Lung (tissue), 12 donors: ENCODE results near the gene SOX9. TPM values are rescaled to one million over a fixed set of nuclear protein-coding genes. Genes with fewer than 3 reads are reported as not detected.
A peak's percentile ranks its signal among the peaks of the same experiment; 100 is the strongest.

Experiments
- ATAC-seq: fragments of 200-7000 bp; cut with Tn5 transposase; one replicate; pipeline ENCODE4 v1.9.1; 2020; ENCODE audit warnings: moderate number of reproducible peaks; ENCODE audit not compliant: insufficient read depth, low FRiP score
- DNase-seq, 3 donors: peaks; one replicate each; pipeline ENCODE4 v3.0.0-alpha.2; 2013 to 2017
- H3K27ac ChIP-seq, 2 donors: one replicate each; pipeline ENCODE4 v1.5.1; 2013; ENCODE audit warnings: mild to moderate bottlenecking in 2 of 2, moderate library complexity in 2 of 2, control low read depth in 1 of 2, inconsistent platforms in 1 of 2, low read depth in 1 of 2, low read length in 1 of 2
- H3K27me3 ChIP-seq, 3 donors: one replicate each; pipeline ENCODE4 v1.5.1; 2013; ENCODE audit warnings: low read length in 2 of 3; ENCODE audit not compliant: control insufficient read depth in 3 of 3, insufficient read depth in 3 of 3
- H3K36me3 ChIP-seq, 4 donors: one replicate each; pipeline ENCODE4 v1.5.1; 2013; ENCODE audit warnings: low read length in 4 of 4, mild to moderate bottlenecking in 1 of 4, moderate library complexity in 1 of 4; ENCODE audit not compliant: control insufficient read depth in 4 of 4, insufficient read depth in 4 of 4
- H3K4me1 ChIP-seq, 5 donors: one replicate each; pipeline ENCODE4 v1.5.1; 2013; ENCODE audit warnings: low read length in 5 of 5, mild to moderate bottlenecking in 2 of 5, moderate library complexity in 1 of 5; ENCODE audit not compliant: control insufficient read depth in 5 of 5, insufficient read depth in 5 of 5
- H3K4me3 ChIP-seq: one replicate; pipeline ENCODE4 v1.5.1; 2013; ENCODE audit warnings: mild to moderate bottlenecking, control low read depth, moderate library complexity
- H3K9ac ChIP-seq, 2 donors: one replicate each; pipeline ENCODE4 v1.5.1; 2013; ENCODE audit warnings: low read length in 2 of 2, control low read depth in 1 of 2; ENCODE audit not compliant: insufficient read depth in 1 of 2
- H3K9me3 ChIP-seq, 4 donors: one replicate each; pipeline ENCODE4 v1.5.1; 2013; ENCODE audit warnings: low read length in 3 of 4, mild to moderate bottlenecking in 1 of 4, moderate library complexity in 1 of 4; ENCODE audit not compliant: control insufficient read depth in 4 of 4, insufficient read depth in 3 of 4
- CTCF ChIP-seq: IDR thresholded peaks from 2 replicates; pipeline ENCODE4 v1.5.1; 2012; ENCODE audit warnings: mild to moderate bottlenecking; ENCODE audit errors: control extremely low read depth, extremely low read depth
- WGBS, 2 donors: extraction: QIAGEN DNeasy Blood & Tissue Kit; methylation state at CpG; one replicate each; pipeline ENCODE4 v1.1.7; 2013; 5-methylcytosine and 5-hydroxymethylcytosine counted together
- polyA plus RNA-seq, 2 donors: library from polyadenylated mRNA; stranded (reverse); fragments of 200-250 nt; gene quantifications; one replicate each; pipeline ENCODE4 v1.2.1, GENCODE V29; 2013
- total RNA-seq, 2 donors: library from RNA; depleted of rRNA in 1 of 2; stranded (reverse); fragments of >200 nt in 1 of 2; gene quantifications; one replicate each; pipeline ENCODE4 v1.2.1, GENCODE V29; 2014 to 2021
- donor health status: control.
- donor health status: control.
- donor health status: Bipolar disorder and iron deficiency.
- donor health status: healthy.
- donor health status: DM: yes; HTN: yes; CAD: no.

SOX9 gene
- total and polyA plus RNA-seq, 4 donors, result 2.3 to 19.2 (median 3.8) TPM

GRCh38 chr17:72135546-72136325, 14.9 kb downstream of the SOX9 start:
- ATAC-seq, result no peak
- WGBS, 2 donors, result 86 to 92% methylated on average over 5 of the region's 5 CpGs

GRCh38 chr17:72136692-72137091, 15.9 kb downstream of the SOX9 start:
- Histone ChIP-seq H3K4me1 (peaks cover 0 to 9% (median 0%) of the 10 kb centered on the region in 5 donors), H3K27me3 (no peaks in the 10 kb centered on the region), H3K4me3 (no peak overlapping the region), H3K9me3 (no peaks in the 10 kb centered on the region), H3K27ac (no peak overlapping the region), H3K36me3 (no peaks in the 10 kb centered on the region), H3K9ac (no peak overlapping the region)
- no peak for TF ChIP-seq CTCF
- DNase-seq (no peak), ATAC-seq (no peak)
- 79 to 85% methylated on average over 5 of the region's 5 CpGs for WGBS, 2 donors

More at GRCh38 chr17:72135546-72136325, 14.9 kb downstream of the SOX9 start:
- Histone ChIP-seq H3K9ac (no peak overlapping the region), H3K4me1 (peaks cover 0 to 9% (median 0%) of the 10 kb centered on the region in 5 donors), H3K27ac (no peak overlapping the region), H3K9me3 (no peaks in the 10 kb centered on the region), H3K4me3 (no peak overlapping the region), H3K27me3 (no peaks in the 10 kb centered on the region), H3K36me3 (no peaks in the 10 kb centered on the region)
- TF ChIP-seq CTCF, result no peak
- peak in 2 of 3 donors; percentile 37 to 57 for DNase-seq

- Histone ChIP-seq H3K36me3 (no peaks in the 10 kb centered on the region), H3K9me3 (no peaks in the 10 kb centered on the region), H3K27me3 (no peaks in the 10 kb centered on the region), H3K27ac (no peak overlapping the region), H3K4me3 (no peak overlapping the region), H3K4me1 (peaks cover 0 to 9% (median 0%) of the 10 kb centered on the region in 5 donors), H3K9ac (no peak overlapping the region)
- no peak for TF ChIP-seq CTCF
- DNase-seq (peak; percentile 24 to 63 (median 59)), ATAC-seq (no peak)
- 81 to 82% methylated on average over 9 of the region's 9 CpGs for WGBS, 2 donors
Observed at GRCh38 chr17:72137161-72137560, 16.3 kb downstream of the SOX9 start.
